HEK293 (cell line): ENCODE results near the gene HIBCH.
"Not testable (repeated sequence)": the region's sequence is repeated elsewhere in the genome, so short reads cannot be mapped to it uniquely, and the experiment has no call there.

Experiments used
- CTCF ChIA-PET: fragments of 350-600 bp; formaldehyde crosslinking; extraction: SDS; loops from one replicate; lab custom pipeline; 2021; ENCODE audit warnings: antibody characterized with exemption; lab: Yijun Ruan, JAX
- POLR2A ChIA-PET: fragments of 300-600 bp; formaldehyde crosslinking; extraction: SDS; loops from one replicate; lab custom pipeline; 2020; ENCODE audit warnings: antibody characterized with exemption, inconsistent platforms; lab: Yijun Ruan, JAX
- H3K27ac ChIP-seq: fragments of 200-500 bp; sonication (Bioruptor generic); 2 replicates; pipeline ENCODE4 v1.5.1; 2014; ENCODE audit warnings: low read depth, low read length, control low read depth, inconsistent platforms; ENCODE audit errors: extremely low read depth
- H3K36me3 ChIP-seq, 2 experiments: fragments of 200-500 bp in 1 of 2; sonication (Bioruptor generic) in 1 of 2; 1 replicate in 1 of 2; 2 replicates in 1 of 2; pipeline ENCODE4 v1.5.1; 2014 to 2017; ENCODE audit warnings: inconsistent platforms in 2 of 2, low read length in 2 of 2; ENCODE audit not compliant: control insufficient read depth in 2 of 2, insufficient read depth in 1 of 2
- H3K4me1 ChIP-seq: fragments of 200-500 bp; sonication (Bioruptor generic); 2 replicates; pipeline ENCODE4 v1.5.1; 2014; ENCODE audit warnings: mild to moderate bottlenecking, low read length, inconsistent platforms; ENCODE audit not compliant: control insufficient read depth, insufficient read depth
- H3K4me3 ChIP-seq: 2 replicates; pipeline ENCODE4 v1.5.1; 2011; ENCODE audit warnings: low read depth, mild to moderate bottlenecking, control low read depth, low read length, moderate library complexity
- H3K9me3 ChIP-seq: fragments of 200-500 bp; sonication (Bioruptor generic); 2 replicates; pipeline ENCODE4 v1.5.1; 2014; ENCODE audit warnings: low read depth, low read length, inconsistent platforms; ENCODE audit not compliant: control insufficient read depth, insufficient read depth
- ATF2 ChIP-seq: fragments of 450-650 bp; formaldehyde crosslinking; IDR thresholded peaks from 2 replicates; pipeline ENCODE4 v1.5.1; 2016; ENCODE audit warnings: missing biosample characterization, missing genetic modification characterization, low read depth
- BCL11B ChIP-seq: fragments of 450-650 bp; formaldehyde crosslinking; IDR thresholded peaks from 2 replicates; pipeline ENCODE4 v1.5.1; 2016; ENCODE audit warnings: low read depth, missing biosample characterization, missing genetic modification characterization
- GLI4 ChIP-seq: fragments of 450-650 bp; formaldehyde crosslinking; IDR thresholded peaks from 2 replicates; pipeline ENCODE4 v1.5.1; 2016; ENCODE audit warnings: missing biosample characterization, missing genetic modification characterization
- GLIS2 ChIP-seq: fragments of 450-650 bp; formaldehyde crosslinking; IDR thresholded peaks from 2 replicates; pipeline ENCODE4 v1.5.1; 2016; ENCODE audit warnings: missing biosample characterization, missing genetic modification characterization
- HOXD13 ChIP-seq: sonication (generic); formaldehyde crosslinking; IDR thresholded peaks from 2 replicates; pipeline ENCODE4 v1.8.0; 2022; ENCODE audit warnings: missing genetic modification reagents, borderline replicate concordance
- MZF1 ChIP-seq: fragments of 450-650 bp; formaldehyde crosslinking; IDR thresholded peaks from 2 replicates; pipeline ENCODE4 v1.5.1; 2017; ENCODE audit warnings: missing biosample characterization, missing genetic modification characterization, borderline replicate concordance
- PRDM6 ChIP-seq: fragments of 450-650 bp; formaldehyde crosslinking; IDR thresholded peaks from 2 replicates; pipeline ENCODE4 v1.5.1; 2017; ENCODE audit warnings: missing biosample characterization, missing genetic modification characterization
- REST ChIP-seq: fragments of 450-650 bp; formaldehyde crosslinking; IDR thresholded peaks from 2 replicates; pipeline ENCODE4 v1.5.1; 2016; ENCODE audit warnings: missing biosample characterization, missing genetic modification characterization
- SETDB1 ChIP-seq: IDR thresholded peaks from one replicate; pipeline ENCODE4 v1.6.1; 2017; ENCODE audit warnings: mild to moderate bottlenecking, low read length, moderate library complexity, mixed read lengths; ENCODE audit not compliant: insufficient read length
- ZBTB1 ChIP-seq: fragments of 450-650 bp; formaldehyde crosslinking; IDR thresholded peaks from 2 replicates; pipeline ENCODE4 v1.5.1; 2016; ENCODE audit warnings: missing biosample characterization, missing genetic modification characterization
- ZBTB44 ChIP-seq: fragments of 450-650 bp; IDR thresholded peaks from 2 replicates; pipeline ENCODE4 v1.5.1; 2018; ENCODE audit warnings: missing biosample characterization, mild to moderate bottlenecking, missing genetic modification characterization
- ZNF140 ChIP-seq: fragments of 450-650 bp; formaldehyde crosslinking; IDR thresholded peaks from 2 replicates; pipeline ENCODE4 v1.5.1; 2016; ENCODE audit warnings: missing biosample characterization, missing genetic modification characterization
- ZNF146 ChIP-seq: fragments of 450-650 bp; formaldehyde crosslinking; IDR thresholded peaks from 2 replicates; pipeline ENCODE4 v1.5.1; 2016; ENCODE audit warnings: missing biosample characterization, missing genetic modification characterization
- ZNF19 ChIP-seq: fragments of 450-650 bp; formaldehyde crosslinking; IDR thresholded peaks from 2 replicates; pipeline ENCODE4; 2016; ENCODE audit warnings: missing biosample characterization, missing genetic modification characterization, low read depth
- ZNF2 ChIP-seq: fragments of 450-650 bp; formaldehyde crosslinking; IDR thresholded peaks from 2 replicates; pipeline ENCODE4 v1.5.1; 2016; ENCODE audit warnings: missing biosample characterization, missing genetic modification characterization
- ZNF404 ChIP-seq: fragments of 450-650 bp; formaldehyde crosslinking; IDR thresholded peaks from 2 replicates; pipeline ENCODE4 v1.5.1; 2017; ENCODE audit warnings: missing biosample characterization, missing genetic modification characterization
- ZNF510 ChIP-seq: fragments of 450-650 bp; formaldehyde crosslinking; IDR thresholded peaks from 2 replicates; pipeline ENCODE4 v1.5.1; 2018; ENCODE audit warnings: mild to moderate bottlenecking, missing genetic modification characterization, missing biosample characterization; ENCODE audit not compliant: insufficient replicate concordance
- ZNF571 ChIP-seq: fragments of 450-650 bp; formaldehyde crosslinking; IDR thresholded peaks from 2 replicates; pipeline ENCODE4 v1.5.0; 2017; ENCODE audit warnings: missing biosample characterization, missing genetic modification characterization
- ZNF623 ChIP-seq: fragments of 450-650 bp; formaldehyde crosslinking; IDR thresholded peaks from 2 replicates; pipeline ENCODE4 v1.5.1; 2016; ENCODE audit warnings: missing biosample characterization, missing genetic modification characterization
- ZNF624 ChIP-seq: fragments of 450-650 bp; formaldehyde crosslinking; IDR thresholded peaks from 2 replicates; pipeline ENCODE4 v1.5.1; 2017; ENCODE audit warnings: missing biosample characterization, missing genetic modification characterization

HIBCH gene

GRCh38 chr2:190270298-190270697 lies 49.3 kb downstream of the HIBCH start:
- POLR2A ChIA-PET = no interaction called here
- TF ChIP-seq ZBTB44 (tag by site-specific recombination) = no peak
- CTCF ChIA-PET = interaction anchor here (0.7 kb wide), 1 partner anchor 8 kb away, joined by 3 read pairs; no protein-coding TSS in a partner anchor

GRCh38 chr2:190269699-190270098 lies 49.9 kb downstream of the HIBCH start:
- CTCF ChIA-PET = interaction anchor here (0.7 kb wide), 2 partner anchors 8 to 596 kb away, joined by 3 read pairs; no protein-coding TSS in a partner anchor
- H3K4me3 ChIP-seq, POLR2A ChIA-PET, H3K9me3 ChIP-seq, H3K36me3 ChIP-seq, H3K27ac ChIP-seq, H3K4me1 ChIP-seq: not testable (repeated sequence)
- peak; percentile 55; the same call in 1 of the 2 replicates for TF ChIP-seq ZNF146 (tag by site-specific recombination)

More at GRCh38 chr2:190270298-190270697, 49.3 kb downstream of the HIBCH start:
- H3K27ac ChIP-seq = no peak overlapping the region
- no peaks in the 10 kb centered on the region for H3K4me1 ChIP-seq
- no peaks in the 10 kb centered on the region for H3K9me3 ChIP-seq
- no peak overlapping the region for H3K4me3 ChIP-seq
- peaks cover 0 to 3% of the 10 kb centered on the region in 2 experiments; a peak in 1 of 3 replicates for H3K36me3 ChIP-seq

GRCh38 chr2:190267302-190267701 lies 52.3 kb downstream of the HIBCH start:
- peaks cover 0 to 3% of the 10 kb centered on the region in 2 experiments; a peak in 1 of 3 replicates for H3K36me3 ChIP-seq
- CTCF ChIA-PET = interaction anchor here (0.7 to 1.2 kb wide), 2 partner anchors 10 to 18 kb away, joined by 4 to 6 read pairs; no protein-coding TSS in a partner anchor
- H3K27ac ChIP-seq = no peak overlapping the region
- no peaks in the 10 kb centered on the region for H3K4me1 ChIP-seq
- POLR2A ChIA-PET = no interaction called here
- H3K9me3 ChIP-seq = no peaks in the 10 kb centered on the region
- no peak overlapping the region for H3K4me3 ChIP-seq
- no peak for TF ChIP-seq ZNF571 (tag by site-specific recombination)
- TF ChIP-seq BCL11B (tag by site-specific recombination) = no peak
- no peak for TF ChIP-seq ZNF510 (tag by site-specific recombination)
- no peak for TF ChIP-seq ZNF140 (tag by site-specific recombination)
- no peak for TF ChIP-seq ZNF2 (tag by site-specific recombination)
- TF ChIP-seq GLIS2 = no peak
- no peak for TF ChIP-seq ZNF624 (tag by site-specific recombination)
- no peak for TF ChIP-seq ZBTB1 (tag by site-specific recombination)
- TF ChIP-seq HOXD13 = no peak
- TF ChIP-seq MZF1 (tag by site-specific recombination) = no peak
- no peak for TF ChIP-seq SETDB1

GRCh38 chr2:190266314-190266713 lies 53.3 kb downstream of the HIBCH start:
- no peaks in the 10 kb centered on the region for H3K4me1 ChIP-seq
- no peak overlapping the region for H3K27ac ChIP-seq
- H3K9me3 ChIP-seq = no peaks in the 10 kb centered on the region
- ChIA-PET CTCF (no interaction called here), POLR2A (no interaction called here)
- peaks cover 0 to 3% of the 10 kb centered on the region in 2 experiments; a peak in 1 of 3 replicates for H3K36me3 ChIP-seq
- H3K4me3 ChIP-seq = no peak overlapping the region
- TF ChIP-seq ZNF623 = no peak
- TF ChIP-seq ATF2 (tag by site-specific recombination) = no peak
- TF ChIP-seq ZNF19 (tag by site-specific recombination) = no peak
- no peak for TF ChIP-seq PRDM6 (tag by site-specific recombination)
- no peak for TF ChIP-seq REST (tag by site-specific recombination)
- TF ChIP-seq ZNF404 (tag by site-specific recombination) = no peak
- TF ChIP-seq ZNF2 (tag by site-specific recombination) = no peak
- TF ChIP-seq GLI4 (tag by site-specific recombination) = no peak
